GM21381 (cell line): Measurements from ENCODE around the gene FAM184B.
A peak's percentile ranks its signal among the peaks of the same experiment; 100 is the strongest.

Experiments used
- ATAC-seq: cut with Tn5 transposase; IDR thresholded peaks from one replicate; pipeline ENCODE4 v1.9.1; 2021; ENCODE audit warnings: mild to moderate bottlenecking, moderate library complexity; ENCODE audit not compliant: unreplicated experiment

FAM184B gene

GRCh38 chr4:17646693-17647092, 134.7 kb downstream of the FAM184B start:
- ATAC-seq: no peak

GRCh38 chr4:17642398-17642783, 139.0 kb downstream of the FAM184B start:
- ATAC-seq: no peak

- no peak for ATAC-seq
Observed at GRCh38 chr4:17639136-17639535, 142.3 kb downstream of the FAM184B start.

DNA sequence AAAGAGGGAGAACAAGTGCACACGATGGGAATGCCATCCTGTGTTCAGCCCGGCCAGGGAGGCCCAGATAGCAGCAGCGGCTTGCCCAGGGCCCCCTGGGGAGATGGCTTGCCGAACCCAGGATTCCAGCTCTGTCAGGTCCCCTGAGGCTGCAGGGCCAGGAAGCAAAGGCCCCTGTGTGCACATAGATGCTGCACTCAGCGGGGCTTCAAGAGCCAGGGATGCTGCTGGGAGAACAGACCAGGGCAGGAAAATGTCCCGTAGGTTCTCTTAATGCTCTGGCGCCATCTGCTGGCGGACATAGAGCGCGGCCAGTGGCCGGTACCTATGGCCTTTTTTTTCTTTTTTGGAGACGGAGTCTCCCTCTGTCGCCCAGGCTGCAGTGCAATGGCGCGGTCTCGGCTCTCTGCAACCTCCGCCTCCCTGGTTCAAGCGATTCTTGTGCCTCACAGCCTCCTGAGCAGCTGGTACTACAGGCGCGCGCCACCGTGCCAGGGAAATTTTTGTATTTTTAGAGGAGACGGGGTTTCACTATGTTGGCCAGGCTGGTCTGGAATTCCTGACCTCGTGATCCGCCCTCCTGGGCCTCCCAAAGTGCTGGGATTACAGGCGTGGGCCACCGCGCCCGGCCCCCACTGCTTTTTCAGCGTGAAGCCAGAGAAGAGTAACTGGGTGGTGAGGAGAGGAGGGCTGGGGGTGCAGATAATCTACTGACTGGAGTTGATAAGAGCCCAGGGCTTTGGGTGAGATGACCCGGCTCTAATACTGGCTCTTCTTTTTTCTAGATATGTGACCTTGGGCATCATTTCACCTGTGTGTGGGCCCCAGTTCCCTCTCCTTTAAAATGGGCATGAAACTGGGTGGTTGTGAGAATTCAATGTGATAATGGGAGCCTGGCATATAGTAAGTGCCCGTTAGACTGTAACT, 144.5 kb downstream of the FAM184B start:
- ATAC-seq: peak; percentile 89

DNA sequence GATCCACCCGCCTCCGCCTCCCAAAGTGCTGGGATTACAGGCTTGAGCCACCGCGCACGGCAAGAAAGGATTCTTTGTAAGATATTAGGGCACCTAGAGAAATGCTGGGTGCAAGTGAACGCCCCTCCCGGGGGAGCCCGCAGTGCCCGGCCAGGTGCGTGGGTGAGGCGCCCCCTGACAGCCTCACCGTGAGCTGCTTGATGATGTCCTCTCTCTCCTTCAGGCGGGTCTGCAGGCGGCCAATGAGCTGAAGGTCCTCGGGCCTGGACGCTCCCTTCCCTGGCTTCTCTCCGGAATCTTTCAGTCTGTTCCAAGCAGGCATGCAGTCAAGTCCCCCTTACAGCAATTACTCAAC, 145.1 kb downstream of the FAM184B start:
- ATAC-seq: no peak

GRCh38 chr4:17635056-17635455, 146.4 kb downstream of the FAM184B start:
- no peak for ATAC-seq

DNA sequence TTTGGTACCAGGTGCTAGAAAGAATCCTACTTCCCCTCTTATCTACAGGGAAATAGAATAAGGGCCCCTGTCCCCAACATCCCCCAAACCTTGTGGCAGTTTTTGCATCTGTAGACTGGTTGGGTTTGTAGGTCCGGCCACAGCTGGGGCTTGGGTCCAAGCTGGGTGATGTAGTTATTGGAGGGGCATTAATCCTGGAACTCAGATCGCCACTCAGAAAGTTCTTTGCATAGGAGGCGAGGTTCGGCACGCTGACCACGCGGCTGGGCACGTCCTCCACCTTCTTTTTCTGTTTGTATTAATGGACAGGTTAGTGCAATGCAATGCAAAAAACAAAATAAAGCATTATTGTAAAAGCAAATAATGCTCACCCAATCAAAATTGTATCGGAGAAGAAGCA, 147.8 kb downstream of the FAM184B start:
- no peak for ATAC-seq

DNA sequence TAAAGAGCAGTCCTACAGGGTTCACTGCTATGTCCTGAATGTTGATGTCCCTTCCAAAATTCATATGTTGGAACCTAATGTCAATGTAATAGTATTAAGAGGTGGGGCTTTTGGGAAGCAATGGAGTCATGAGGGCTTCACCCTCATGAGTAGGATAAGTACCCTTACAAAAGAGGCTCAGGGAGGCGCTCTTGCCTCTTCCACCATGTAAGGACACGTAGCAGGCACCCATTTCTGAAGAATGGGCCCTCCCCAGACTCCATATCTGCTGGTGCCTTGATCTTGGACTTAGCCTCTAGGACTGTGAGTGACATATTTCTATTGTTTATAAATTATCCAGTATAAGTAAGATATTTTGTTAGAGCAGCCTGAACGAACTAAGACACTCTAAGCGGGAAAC, 151.2 kb downstream of the FAM184B start:
- no peak for ATAC-seq

DNA sequence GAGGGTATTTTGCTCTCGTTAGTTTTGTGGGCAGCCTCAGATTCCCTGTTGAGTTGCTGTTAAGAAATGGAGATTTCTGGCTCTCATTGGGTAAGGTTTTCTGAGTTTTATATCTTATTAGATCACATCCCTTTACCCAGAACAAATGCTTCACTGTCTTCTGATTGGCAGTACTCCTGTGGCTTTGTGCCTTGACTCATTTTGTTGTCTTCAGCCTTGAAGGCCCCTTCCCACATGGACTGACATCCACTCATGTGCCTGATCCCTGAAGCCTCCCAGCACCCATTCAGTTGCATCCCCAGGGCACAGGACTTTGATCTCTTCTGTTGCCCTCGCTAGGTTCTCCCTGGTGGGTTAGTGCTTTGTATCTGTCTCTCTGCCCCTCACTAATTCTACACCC, 156.6 kb downstream of the FAM184B start:
- ATAC-seq: no peak

GRCh38 chr4:17623451-17624001, 157.9 kb downstream of the FAM184B start:
- ATAC-seq: no peak

DNA sequence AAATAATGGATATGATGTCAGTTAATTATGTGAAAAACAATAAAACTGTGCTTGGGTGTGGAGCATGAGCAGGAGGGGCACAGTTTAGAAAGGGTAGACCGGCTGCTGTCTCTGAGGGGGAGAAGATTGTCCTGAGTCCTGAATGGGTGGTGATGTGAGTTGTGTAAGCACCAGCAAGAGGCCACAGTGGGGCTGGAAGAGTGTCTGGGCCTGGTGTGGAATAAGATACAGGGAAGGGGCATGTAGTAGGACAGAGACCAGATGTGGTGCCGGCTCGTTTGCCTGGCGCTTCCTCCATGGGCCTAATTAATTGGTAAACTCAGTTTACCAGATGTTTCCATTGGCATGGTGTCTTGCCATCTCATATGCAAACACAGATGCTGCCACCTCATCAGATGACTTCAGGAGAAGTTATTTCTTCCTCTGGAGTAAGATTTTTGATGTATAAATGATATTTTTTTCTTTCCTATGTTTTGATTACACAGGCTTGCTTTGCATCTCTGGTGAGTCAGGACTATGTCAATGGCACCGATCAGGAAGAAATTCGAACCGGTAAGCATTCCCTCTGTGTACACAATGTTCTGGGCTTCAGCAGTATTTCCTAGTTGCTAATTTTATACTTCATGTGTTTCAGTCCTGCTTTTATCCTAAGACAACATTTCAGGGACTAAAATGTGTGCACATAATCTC, 161.9 kb downstream of the FAM184B start:
- ATAC-seq: no peak

- no peak for ATAC-seq
Observed at GRCh38 chr4:17618926-17619325, 162.5 kb downstream of the FAM184B start.

DNA sequence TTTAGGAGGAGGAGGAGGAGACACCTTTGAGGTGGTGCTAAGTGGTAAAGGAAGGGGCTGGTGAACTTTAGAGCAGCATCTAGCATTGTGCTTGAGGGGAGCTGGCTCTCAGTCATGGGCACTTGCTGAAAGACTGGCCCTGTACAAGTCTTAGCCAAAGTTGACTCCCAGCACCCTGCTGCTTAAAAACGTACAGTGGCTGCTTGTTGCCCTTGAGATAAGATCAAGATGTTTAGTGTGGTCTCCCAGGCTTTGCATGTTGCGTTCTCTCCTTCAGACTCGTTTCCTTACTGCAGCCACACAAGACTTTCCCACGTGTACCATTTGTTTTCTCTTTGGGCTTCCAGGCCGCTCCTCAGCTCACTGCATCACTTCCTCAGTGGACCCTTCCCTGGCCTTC, 165.1 kb downstream of the FAM184B start:
- ATAC-seq: no peak

DNA sequence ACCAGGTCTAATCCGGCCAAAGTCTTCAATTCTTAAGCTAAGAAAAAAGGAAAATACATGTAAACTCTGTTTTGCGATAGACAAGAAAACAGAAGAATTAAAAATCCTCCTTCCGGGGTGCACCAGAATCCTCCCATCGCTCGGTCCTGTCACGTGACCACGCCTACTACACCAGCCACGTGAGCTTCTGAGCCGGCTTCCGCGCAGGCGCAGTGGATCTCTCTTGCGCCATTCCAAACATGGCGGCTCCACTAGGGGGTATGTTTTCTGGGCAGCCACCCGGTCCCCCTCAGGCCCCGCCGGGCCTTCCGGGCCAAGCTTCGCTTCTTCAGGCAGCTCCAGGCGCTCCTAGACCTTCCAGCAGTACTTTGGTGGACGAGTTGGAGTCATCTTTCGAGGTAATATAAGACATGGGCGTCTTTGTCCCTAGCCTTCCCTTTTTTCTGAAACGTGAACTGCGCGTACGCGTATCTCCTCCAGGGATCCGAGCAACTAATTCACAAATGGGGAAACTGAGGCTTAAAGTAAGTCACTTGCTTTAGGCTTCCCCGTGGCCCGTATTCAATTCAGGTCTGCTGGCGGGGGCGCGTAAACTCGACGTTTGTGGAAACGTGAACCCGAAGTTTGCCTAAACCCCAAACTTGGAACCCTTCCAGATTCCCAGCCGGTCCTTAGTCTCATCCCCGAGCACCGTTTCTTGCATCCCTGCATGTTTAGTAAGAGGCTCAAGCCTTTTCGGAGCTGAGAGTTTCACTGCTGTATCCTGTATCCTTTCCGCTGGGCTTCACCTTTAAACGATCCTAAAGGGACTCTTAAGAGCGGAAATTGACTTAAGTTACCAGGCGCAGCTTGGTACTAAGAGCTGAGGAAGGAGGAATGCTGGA, 166.8 kb downstream of the FAM184B start, which contains the start of gene MED28:
TSS of gene MED28 (plus strand) at position 226 of the 884 bp plus-strand sequence. CDS start at position 240, 14 bp downstream.
- ATAC-seq: peak; percentile 94

DNA sequence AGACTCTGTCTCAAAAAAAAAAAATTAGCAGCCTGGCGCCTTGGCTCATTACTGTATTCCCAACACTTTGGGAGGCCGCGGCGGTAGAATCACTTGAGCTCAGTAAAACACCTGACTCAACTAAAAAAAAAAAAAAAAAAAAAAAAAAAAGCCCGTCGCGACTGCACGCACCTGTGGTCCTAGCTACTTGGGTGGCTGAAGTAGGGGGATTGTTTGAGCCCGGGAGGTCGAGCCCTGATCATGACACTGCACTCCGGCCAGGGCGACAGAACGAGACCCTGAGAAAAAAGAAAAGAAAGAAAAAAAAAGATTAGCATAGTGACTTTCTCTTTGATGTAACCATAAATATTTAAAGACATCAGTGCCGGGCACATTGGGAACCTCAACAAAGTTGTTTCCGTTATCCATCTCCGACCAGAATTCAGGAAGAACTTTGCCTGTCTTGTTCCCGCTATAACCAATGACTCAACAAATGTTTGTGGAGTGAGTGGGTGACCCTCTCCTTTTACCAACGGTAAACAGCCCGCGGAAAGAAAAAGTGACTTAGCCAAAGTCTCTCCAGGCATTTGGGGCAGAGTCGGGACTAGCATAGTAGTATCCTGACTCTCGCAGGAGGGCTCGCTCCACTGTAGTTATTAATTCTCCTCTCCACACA, 167.5 kb downstream of the FAM184B start:
- peak; percentile 46 for ATAC-seq

- no peak for ATAC-seq
Observed at GRCh38 chr4:17605236-17605635, 176.2 kb downstream of the FAM184B start.

DNA sequence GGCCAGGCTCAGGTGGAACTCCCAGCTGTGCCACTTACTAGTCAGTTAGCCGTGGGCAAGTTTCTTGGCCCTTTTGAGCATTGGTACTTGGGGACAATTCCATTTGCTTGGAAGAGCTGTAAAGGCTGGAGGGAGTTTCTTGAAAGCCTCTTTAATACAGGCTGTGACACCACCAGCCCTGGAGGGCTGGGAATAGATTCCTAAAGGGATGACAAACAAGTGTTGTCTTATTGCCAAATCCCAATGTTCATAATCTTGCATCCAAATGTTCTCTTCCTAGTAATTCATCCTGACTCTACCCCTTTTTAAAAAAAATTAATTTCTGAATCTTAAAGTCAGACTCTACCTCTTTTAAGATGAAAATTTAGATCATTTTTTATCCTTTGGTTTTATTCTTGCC, 181.6 kb downstream of the FAM184B start:
- no peak for ATAC-seq

GRCh38 chr4:17597517-17597916, 183.9 kb downstream of the FAM184B start:
- ATAC-seq: no peak

DNA sequence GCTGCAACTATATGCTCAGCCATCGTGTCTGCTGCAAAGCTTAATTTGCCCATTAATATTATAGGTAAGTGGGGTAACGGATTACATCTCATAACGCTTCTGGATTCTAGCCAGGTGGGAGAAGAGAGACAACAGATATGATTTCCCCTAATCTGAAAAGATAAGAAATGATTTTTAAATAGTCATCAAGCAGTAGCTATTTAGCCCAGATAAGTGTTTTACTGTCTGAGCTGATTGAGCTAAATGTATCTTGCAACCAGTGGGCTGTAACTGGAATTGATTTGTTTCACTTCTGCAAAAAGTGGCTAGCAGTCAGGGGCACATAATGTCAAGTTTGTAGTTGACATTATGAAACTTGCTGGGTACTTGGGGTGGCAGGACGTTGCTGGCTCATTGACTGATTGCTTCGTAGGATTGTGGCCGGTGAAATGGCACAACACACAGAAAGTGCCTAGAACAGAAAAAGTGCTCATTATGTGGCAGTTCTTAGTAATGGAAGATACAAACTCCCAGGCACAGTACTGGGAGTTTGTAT, 185.9 kb downstream of the FAM184B start:
- peak; percentile 78 for ATAC-seq

DNA sequence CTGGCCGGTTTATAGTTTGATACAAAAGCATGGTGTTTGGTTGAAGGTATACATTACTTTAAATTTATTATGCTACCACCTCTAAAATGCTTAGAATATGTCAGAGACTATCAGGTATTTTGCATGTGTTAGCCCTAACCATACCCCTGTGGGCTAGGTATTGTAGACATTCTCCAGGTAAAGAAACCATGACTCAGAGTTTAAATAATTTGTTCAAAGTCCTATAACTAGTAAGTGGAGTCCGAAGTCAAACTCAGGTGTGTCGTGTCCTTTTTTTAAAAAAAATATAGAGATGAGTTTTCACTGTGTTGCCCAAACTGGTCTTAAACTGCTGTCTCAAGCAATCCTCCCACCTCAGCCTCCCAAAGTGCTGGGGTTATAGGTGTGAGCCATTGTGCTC, 192.1 kb downstream of the FAM184B start:
- ATAC-seq: no peak
